ENCODE data around the gene ENPP7. TPM values are rescaled to one million over a fixed set of nuclear protein-coding genes. Genes with fewer than 3 reads are reported as not detected.

Gene ENPP7
- total RNA-seq, 1 experiment from 2014 or later, result not detected

GRCh38 chr17:79790805-79791734 is 60.3 kb downstream of the ENPP7 start:
- no peaks in the 10 kb centered on the region for H3K27me3 ChIP-seq
- H3K9me3 ChIP-seq (replicated peaks), result no peaks in the 10 kb centered on the region
- no peak overlapping the region for H3K27ac ChIP-seq
- H3K4me3 ChIP-seq, result no peak overlapping the region
- peaks cover 9% of the 10 kb centered on the region for H3K4me1 ChIP-seq
- H3K36me3 ChIP-seq, result peaks cover 3% of the 10 kb centered on the region; the same call in 1 of the 2 replicates
- no peak for DNase-seq

DNA sequence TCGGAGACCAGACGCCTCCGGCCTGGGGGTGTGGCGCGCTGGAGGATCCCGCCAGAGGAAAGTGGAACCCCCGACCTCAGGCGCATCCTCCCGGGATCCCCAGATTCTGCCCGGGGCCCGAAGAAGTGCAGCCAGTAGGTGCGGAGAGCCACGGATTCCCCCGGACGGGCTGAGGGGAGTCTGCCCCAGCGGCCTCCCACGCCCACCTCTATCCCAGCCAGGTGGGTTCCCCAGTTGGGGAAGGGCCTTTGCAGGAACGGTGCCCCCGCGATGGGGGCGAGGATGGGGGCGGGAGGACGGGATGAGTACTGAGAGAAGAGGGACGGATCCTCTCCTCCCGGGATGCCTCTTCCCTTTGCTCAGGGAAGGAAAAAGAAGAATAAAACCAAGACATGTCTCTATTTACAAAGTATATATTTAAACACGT is 61.0 kb downstream of the ENPP7 start:
- peaks cover 3% of the 10 kb centered on the region; the same call in 1 of the 2 replicates for H3K36me3 ChIP-seq
- DNase-seq, result no peak
- no peak overlapping the region for H3K27ac ChIP-seq
- no peak overlapping the region for H3K4me3 ChIP-seq
- peaks cover 10% of the 10 kb centered on the region for H3K4me1 ChIP-seq
- H3K27me3 ChIP-seq, result no peaks in the 10 kb centered on the region
- H3K9me3 ChIP-seq (replicated peaks), result no peaks in the 10 kb centered on the region

Other genes starting within 250 kb of the ENPP7 start
- 0.96 and 1.0 TPM in 2 replicates for gene RBFOX3, start 119.9 kb upstream of the ENPP7 start, total RNA-seq (2014; rRNA removed; shearing (Covaris generic))
- 88.0 and 90.0 TPM in 2 replicates for gene CBX2, start 47.2 kb downstream of the ENPP7 start, total RNA-seq (2014; rRNA removed; shearing (Covaris generic))
- 8.2 and 11.3 TPM in 2 replicates for gene CBX8, start 66.1 kb downstream of the ENPP7 start, total RNA-seq (2014; rRNA removed; shearing (Covaris generic))
- 26.3 and 30.2 TPM in 2 replicates for gene CBX4, start 108.5 kb downstream of the ENPP7 start, total RNA-seq (2014; rRNA removed; shearing (Covaris generic))